Measurements from ENCODE around the gene CACNG7.

GRCh38 chr19:53951436-53951835 is 42.4 kb downstream of the CACNG7 start:
- TF ChIP-seq CTCF (IDR thresholded peaks at IDR 0.05): no peak
- TF ChIP-seq POLR2AphosphoS5 (IDR thresholded peaks at IDR 0.05): no peak
- TF ChIP-seq POLR2A (IDR thresholded peaks at IDR 0.05): no peak
